Putamen (tissue), 1 donor: ENCODE results near the gene PIP5K1A.
"Not testable (repeated sequence)": the region's sequence is repeated elsewhere in the genome, so short reads cannot be mapped to it uniquely, and the experiment has no call there.

Source experiments
- DNase-seq: peaks from one replicate; pipeline ENCODE4 v3.0.0-alpha.2; 2016; ENCODE audit warnings: low spot score

Gene PIP5K1A, protein sequence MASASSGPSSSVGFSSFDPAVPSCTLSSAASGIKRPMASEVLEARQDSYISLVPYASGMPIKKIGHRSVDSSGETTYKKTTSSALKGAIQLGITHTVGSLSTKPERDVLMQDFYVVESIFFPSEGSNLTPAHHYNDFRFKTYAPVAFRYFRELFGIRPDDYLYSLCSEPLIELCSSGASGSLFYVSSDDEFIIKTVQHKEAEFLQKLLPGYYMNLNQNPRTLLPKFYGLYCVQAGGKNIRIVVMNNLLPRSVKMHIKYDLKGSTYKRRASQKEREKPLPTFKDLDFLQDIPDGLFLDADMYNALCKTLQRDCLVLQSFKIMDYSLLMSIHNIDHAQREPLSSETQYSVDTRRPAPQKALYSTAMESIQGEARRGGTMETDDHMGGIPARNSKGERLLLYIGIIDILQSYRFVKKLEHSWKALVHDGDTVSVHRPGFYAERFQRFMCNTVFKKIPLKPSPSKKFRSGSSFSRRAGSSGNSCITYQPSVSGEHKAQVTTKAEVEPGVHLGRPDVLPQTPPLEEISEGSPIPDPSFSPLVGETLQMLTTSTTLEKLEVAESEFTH

DNA sequence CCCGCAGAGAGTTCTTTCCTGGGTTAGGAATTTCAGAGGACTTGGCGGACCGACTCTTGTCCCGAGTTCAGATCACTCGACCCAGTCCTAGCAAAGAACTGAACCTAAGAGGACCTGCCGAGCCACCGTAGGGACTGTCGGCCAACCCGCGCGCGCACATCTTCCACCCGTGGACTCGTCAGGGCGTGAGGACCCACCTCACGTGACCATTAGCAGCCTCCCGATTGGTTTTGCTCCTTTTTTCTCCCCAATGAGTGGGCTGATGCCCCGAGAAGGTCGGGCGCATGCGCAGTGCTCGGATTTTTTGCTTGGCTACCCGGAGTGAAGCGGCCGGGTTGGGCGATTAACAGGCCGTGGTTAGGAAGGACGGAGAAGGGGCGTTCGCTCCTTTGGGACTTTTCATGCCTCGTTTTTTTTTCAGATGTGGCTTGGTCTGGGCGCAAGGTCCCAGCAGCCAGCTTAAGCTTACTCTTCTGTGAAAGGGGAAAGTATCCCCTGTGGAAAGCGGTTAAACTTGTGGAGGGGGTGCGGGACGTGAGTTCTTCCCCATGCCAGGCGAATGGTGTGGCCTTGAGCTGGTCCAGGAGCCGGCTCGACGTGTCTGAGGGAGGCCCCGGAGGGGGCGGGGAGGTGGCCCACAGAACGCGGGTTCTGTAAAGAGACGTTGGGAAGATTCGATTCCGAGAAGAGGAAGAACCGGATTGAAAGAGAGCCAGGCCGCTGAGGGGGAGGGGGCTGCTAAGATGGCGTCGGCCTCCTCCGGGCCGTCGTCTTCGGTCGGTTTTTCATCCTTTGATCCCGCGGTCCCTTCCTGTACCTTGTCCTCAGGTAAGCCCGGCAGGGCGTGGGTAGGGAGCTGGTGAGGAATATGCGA is at the start of gene PIP5K1A:
Gene PIP5K1A, plus strand, starts transcription at position 299 of the 874 bp plus-strand sequence. Its CDS starts 445 bp downstream, at position 744.
- peak; percentile 98 for DNase-seq

DNA sequence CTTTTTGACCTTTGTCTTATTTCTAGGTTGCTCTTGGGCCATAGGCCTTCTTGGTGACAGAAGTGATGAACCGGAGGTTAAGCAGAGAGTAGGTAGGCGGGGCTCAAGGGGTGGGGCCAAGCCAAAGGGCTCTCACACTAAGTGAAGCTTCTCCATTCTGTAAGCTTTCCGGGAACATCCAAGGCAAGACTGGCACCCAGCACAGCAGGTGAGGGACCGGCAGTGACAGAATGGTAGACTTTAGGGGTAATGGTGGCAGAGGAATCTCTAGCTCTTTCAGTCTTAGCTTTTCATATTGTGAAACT is 41.9 kb upstream of the PIP5K1A start, which contains the start of gene TNFAIP8L2:
Gene TNFAIP8L2, plus strand, starts transcription at position 135 of the 305 bp plus-strand sequence. CDS start 2,049 bp downstream, outside the sequence.
- no peak for DNase-seq

DNA sequence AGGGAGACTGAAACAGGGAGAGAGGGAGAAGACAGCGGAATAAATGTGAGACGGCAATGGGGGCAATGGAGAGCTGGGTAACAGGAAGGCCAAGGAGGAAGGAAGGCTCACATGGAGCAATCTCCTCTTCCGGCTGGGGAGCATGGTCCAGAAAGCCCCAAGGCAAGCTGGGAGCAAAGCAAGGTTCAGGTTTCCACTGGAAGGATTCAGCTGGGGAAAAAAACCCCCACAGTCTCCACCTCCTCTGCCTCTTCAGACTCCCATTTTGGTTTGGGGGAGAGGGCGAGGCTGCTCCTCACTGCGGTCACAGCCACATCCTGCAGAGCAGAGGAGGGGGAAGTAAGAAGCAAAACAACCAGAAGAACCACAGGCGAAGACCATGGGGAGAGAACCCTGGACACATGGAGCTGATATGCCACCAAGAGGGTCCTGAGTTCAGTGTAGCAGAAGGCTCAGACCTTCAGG is 41.3 kb upstream of the PIP5K1A start:
- DNase-seq = no peak

DNA sequence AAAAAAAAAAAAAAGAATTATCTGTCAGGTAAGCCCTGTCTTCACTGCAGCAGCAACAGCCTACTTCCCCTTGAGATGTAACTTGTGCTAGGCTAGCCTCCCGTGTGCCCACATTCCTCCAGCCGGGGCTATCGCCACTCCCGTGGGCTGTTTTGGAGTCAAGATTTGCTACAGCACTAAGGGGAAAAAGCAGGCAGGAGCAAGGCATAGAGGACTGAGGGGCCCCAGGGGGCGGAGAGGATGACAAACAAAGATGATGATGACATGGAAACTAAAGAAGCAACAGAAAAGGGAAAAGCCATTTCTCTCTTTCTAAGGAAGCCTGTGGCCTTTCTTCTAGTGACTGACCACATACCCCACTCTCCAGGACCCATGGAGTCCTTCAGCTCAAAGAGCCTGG is 40.0 kb upstream of the PIP5K1A start:
- no peak for DNase-seq

DNA sequence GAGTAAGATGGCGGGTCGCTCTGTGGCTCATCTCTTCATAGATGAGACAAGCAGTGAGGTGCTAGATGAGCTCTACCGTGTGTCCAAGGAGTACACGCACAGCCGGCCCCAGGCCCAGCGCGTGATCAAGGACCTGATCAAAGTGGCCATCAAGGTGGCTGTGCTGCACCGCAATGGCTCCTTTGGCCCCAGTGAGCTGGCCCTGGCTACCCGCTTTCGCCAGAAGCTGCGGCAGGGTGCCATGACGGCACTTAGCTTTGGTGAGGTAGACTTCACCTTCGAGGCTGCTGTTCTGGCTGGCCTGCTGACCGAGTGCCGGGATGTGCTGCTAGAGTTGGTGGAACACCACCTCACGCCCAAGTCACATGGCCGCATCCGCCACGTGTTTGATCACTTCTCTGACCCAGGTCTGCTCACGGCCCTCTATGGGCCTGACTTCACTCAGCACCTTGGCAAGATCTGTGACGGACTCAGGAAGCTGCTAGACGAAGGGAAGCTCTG is 39.6 kb upstream of the PIP5K1A start:
- DNase-seq = no peak

DNA sequence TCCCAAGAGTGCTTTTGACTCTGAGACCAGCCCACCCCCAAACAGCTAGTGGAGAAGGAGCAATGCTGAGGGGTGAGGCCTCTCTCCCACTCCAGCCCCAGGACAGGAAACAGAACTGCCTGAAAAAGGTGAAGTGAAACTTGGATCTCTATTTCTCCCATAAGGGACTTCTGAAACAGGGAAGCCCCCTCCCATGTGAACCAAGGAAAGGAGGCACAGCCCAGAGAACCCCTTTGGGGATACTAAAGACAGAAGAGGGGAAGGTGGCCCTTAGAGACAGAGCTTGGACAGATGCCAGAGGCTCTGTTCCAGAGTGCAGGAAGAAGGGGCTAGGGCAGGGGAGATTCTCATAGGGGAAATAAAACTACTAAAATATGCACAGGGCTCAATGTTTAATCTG is 39.0 kb upstream of the PIP5K1A start:
- DNase-seq = no peak

DNA sequence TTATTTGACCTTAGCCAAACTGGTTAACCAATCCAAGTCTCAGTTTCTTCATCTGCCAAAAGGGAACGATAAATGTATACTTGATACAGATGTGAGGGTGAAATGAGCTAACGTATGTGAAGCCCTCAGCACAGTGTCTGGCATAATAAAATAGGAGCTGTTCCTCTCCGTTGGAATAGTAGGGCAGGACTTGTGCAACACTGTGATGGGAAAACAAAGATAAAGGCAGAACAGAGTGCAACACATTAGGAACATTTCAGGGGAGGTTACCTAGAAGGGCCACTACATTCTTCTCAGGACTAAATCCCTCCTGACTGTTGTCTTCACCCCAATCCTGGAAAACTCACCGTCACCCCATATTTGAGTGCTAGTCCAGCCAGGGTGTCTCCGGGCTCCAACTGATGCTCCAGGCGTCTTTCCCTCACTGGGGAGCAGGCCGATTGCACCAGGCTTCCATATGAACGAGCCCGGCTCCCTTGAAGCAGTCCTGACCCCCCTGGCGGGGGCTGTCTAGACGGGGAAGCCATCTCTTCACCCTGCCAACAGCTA is 33.5 kb upstream of the PIP5K1A start:
- no peak for DNase-seq

DNA sequence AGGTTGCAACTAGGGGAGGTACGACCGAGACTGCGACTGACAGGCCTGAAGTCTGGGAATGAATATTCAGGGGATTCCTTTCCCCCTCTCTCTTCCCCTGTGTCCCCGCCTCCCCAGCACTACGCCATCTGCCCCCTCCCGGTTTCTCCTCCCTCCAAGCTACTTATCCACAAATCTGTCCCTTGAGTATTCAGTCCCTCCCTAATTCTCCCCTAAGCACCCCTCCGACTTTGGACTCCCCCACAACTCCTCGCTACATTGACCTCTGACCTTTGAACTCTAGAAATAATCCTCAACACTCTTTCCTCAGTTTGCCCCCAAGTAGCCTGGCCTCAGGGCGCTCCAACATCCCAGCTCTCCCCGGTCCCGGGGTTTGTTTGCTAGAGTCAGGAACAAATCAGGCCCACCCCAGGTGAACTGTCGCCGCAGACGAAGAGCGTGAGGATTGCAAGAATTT is 33.0 kb upstream of the PIP5K1A start:
- DNase-seq = peak; percentile 70

DNA sequence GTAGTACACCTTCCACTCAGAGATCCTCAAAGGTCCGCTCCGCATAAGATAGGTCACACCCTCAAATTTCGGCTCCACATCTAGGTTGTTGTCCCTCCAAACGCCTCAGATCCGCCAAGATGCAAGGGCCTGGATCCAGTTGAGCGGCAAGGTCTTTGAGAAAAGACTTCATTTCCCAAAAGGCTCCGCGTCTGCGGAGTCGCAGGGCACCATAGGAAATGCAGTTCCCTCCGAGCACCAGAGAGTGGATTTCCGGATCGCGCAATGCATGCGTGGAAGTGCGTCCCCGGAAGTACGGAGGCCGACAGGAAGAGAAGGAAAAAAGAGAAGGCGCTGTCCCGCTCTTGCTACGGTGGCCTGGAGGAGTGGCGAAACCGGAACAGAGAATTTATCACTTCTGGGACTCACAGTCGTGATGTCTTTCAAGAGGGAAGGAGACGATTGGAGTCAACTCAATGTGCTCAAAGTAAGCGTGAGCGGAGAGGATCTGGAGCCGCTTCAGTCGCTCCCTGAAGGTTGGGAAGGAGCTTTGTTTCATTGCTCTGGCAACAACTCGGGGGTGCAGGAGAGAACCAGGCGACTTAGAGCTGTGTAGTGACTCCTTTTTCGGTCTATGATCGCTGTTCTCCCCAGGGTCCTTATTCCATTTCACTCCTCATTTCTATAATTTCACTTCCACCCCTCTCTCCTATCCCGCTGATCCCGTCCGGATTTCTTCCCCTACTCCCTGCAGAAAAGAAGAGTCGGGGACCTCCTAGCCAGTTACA is 32.4 kb upstream of the PIP5K1A start, which contains the start of the genes LYSMD1 and SCNM1:
Gene LYSMD1, minus strand, starts transcription at position 165 of the 767 bp plus-strand sequence. CDS start 644 bp downstream, outside the sequence.
Gene SCNM1, plus strand, starts transcription at position 407 of the 767 bp plus-strand sequence. Its CDS starts 9 bp downstream, at position 416.
- DNase-seq = peak; percentile 99

DNA sequence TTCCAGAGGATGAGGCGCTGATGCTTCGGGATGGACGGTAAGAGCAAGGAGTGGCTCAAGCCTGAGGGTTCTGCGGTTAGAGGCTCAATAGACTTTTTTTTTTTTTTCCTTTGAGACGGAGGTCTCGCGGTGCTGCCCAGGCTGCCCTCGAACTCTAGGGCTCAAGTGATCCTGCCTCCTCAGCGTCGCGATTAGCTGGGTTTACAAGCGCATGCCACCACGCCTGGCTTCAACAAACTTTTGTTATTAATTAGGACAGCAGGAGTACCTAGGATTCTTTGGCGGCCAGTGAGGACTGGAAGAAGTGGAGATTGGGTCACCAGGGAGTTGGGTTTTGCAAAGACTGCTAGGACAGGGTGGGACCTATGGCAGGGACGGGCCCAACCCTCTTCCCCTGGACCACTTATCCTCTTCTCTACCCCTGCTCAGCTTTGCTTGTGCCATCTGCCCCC is 31.8 kb upstream of the PIP5K1A start:
- no peak for DNase-seq

DNA sequence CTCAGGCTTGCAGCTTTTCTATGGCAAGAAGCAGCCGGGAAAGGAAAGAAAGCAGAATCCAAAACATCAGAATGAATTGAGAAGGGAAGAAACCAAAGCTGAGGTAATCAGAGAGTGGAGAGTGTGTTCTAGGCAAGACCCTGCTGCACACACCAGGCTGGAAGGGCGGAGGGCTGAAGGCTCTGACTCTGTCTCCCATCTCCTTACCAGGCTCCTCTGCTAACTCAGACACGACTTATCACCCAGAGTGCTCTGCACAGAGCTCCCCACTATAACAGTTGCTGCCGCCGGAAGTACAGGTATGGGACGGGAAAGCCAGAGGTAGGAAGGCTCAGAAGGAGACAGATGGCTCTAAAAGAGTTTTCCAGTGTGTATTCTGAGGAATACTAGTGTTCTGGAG is 31.2 kb upstream of the PIP5K1A start:
- no peak for DNase-seq

DNA sequence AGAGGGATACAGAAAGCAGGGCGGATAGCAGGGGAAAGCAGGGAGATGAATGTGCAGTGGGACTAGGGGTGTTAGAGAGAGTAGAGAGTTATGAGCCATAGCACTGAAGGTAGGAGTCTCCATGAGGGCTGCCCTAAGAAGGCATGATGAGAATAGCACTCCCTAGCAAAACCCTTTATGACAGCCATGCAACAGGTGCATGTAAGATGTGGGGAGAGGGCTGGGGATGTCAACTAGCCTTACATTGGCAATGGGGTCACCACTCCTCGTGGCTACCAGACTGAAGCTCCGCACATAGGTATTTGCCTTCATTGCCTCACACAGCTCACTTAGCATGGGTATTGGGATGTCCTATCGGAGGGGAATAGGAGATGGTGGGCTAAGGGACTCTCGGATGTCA is 27.2 kb upstream of the PIP5K1A start:
- DNase-seq = no peak

DNA sequence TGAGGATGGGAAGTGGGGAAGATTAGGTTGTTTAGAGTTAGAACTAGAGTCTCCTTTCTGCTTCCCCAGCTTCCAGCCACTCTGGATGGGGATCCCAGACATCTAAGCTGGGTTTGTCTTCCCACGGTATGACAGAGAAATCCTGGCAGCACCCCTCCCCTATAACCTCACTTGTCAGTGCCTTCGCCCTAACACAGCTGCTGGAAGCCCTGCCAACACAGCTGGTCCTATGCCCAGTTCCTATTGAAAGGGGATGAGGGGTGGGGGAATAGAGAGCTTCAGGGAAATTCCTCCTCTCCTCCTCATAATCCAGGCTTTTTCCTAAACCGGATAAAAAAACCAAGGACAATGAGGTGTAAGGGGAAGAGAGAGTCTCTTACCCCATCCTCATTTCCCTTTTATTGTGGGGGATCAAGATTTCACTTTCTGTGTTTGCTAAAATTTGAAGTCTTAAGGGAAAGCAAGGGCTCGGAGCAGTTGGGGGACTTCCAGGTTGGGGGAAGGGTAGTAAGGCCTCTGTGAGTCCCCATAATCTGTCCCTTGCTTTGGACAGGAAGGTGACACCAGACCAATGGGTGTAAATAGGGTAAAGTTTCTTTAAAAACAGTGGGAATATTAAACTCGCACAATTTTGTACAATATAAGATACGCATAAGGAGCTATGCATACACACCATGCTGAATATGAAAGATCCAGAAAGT is 23.2 kb upstream of the PIP5K1A start:
- peak; percentile 86 for DNase-seq

DNA sequence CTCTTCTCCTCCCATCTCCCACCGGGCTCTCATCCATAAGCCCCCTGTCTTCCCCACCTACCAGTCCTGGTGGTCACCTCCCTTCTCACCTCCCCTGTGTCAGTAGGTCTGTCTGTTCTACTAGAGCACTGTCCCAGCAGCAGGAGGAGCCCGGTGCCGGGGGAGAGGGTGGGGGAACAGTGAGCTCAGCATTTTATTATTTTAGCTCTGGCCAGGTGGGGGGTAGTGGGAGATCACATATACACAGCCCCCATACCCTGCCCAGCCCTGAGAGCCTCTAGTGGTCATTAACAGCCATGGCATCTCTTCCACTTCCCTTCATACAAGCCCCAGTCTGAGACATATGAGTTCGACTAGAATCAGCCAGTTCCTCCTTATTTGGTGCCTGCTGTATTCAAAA is 22.5 kb upstream of the PIP5K1A start, which contains the start of gene TMOD4:
Gene TMOD4, minus strand, starts transcription at position 119 of the 400 bp plus-strand sequence. CDS start 1,106 bp downstream, outside the sequence.
- DNase-seq = no peak

DNA sequence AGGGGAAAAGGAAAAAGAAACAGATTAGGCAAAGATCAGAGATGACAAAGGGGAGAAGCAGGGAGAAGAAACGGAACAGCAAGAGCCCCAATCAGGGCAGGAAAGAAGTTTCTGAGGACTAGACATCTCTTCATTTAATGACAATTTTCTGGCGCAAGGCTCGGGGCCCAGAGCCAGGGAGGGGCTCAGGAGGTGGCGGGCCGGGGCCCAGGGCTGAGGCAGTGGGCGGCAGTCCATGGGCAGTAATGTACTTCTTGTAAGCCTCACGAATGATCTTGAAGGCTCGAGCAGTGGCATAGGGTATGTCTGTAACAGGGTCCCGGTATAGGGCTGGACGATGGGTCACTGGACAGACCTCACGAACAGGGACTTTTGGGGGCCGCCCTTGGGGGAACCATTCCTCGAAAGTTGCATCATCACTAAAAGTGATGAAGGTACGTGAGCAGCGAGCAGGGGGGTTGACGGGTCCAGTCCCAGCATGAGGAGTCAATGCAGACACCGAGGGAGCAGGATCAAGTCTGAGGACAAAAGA is 21.8 kb upstream of the PIP5K1A start:
- DNase-seq = no peak

DNA sequence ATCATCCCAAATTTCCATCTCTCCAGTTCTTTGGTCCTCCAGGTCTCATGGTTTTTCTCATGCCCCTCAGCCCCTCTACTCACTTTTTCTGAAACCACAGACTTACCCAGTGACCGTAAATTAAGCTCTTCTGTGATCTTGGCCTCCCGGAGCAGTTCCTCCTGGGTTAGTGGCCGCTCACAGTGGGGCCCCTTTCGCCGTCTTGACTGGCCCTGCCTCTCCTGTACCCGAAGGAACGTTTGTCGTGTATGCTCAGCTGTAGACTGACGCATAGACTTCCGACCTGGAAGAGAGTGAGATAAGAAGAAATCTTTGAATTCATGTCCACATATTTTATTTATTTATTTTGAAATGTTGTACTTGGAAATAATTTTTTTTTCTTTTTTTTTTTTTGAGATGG is 14.1 kb upstream of the PIP5K1A start:
- DNase-seq = no peak

DNA sequence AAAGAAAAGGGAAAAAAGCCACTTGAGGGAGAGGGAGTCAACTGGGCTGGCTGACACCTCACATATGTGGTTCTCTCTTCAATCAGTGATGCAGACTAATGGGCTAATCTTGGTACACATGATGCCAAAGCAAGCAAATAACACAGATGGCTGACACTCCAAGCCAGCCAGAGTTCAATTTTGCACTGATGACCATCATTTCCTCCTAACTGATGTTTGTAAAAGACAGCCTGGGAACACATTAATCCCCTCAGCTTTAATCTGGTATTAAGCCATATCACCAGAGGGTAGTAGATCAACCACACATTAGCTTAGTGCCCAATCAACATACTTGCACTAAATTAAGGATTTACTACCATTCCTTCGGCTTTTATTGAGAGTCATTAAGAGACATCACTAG is 11.1 kb upstream of the PIP5K1A start:
- no peak for DNase-seq

DNA sequence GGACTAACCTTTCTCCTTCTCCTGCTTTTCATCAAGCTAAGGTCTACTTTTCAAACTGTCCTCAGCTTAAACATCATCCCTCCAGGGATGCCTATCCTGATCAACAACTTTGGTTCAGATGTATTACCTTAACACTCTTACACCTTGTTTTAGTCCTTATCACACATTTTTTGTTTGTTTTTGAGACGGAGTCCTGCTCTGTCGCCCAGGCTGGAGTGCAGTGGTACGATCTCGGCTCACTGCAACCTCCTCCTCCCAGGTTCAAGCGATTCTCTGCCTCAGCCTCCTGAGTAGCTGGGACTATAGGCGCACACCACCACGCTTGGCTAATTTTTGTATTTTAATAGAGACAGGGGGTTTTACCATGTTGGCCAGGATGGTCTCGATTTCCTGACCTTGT is 9.7 kb upstream of the PIP5K1A start:
- not testable (repeated sequence) for DNase-seq

DNA sequence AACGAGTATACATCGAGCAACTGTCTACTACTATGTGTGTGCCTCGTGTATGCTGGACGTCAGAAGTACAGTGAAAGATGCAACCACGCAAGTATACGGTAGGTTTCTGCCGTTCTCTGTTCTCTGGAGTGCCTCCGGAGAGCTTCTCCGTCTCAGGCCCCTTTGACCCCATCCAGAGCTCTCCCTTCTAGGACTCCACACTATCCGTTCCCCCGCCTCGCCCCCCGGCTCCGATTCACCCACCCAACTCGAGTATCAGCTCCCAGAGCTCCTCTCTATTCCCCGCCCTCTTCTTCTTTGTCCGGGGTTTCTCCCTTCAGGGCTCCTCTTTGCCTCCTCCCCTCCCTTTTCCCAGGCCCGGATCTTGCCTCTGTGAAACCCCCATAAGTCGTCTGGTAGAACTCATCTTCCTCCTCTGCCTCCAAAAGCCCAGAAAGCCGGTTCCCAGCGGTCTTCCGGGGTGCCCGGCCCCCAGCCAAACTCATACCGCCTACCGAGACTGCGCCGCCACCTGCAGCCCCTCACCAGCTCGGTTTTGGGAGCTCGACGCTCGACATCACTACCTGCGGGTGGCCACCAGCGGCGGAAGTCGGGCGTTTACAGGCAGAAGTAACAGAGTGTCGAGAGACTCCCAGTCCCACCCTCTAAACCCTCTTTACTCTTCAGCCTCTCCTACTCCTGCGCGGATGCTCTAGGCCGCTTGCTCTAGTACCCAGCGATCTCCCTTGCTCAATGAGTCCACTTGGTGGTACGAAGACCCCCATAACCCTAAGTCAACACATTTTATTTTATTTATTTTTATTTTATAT is 8.5 kb upstream of the PIP5K1A start, which contains the start of gene VPS72:
Gene VPS72, minus strand, starts transcription at position 561 of the 809 bp plus-strand sequence. Its CDS starts 76 bp downstream, at position 485.
- peak; percentile 90 for DNase-seq
